ENCODE data around the gene GABARAP. TPM values are rescaled to one million over a fixed set of nuclear protein-coding genes. Genes with fewer than 3 reads are reported as not detected.
A peak's percentile ranks its signal among the peaks of the same experiment; 100 is the strongest.

Gene GABARAP
- total RNA-seq, 1 experiment from 2014 or later = 228 TPM

- peak; percentile 89; the same call in 1 of the 2 replicates for TF ChIP-seq ZNF532 (CRISPR knock-in tag; IDR thresholded peaks at IDR 0.05; ENCODE audit: borderline replicate concordance)
- TF ChIP-seq ELF4 (CRISPR knock-in tag; IDR thresholded peaks at IDR 0.05; ENCODE audit: low read depth) = peak; percentile 58; the same call in 1 of the 2 replicates
- peak; percentile 83 for TF ChIP-seq CREM (CRISPR knock-in tag; IDR thresholded peaks at IDR 0.05)
- peak; percentile 58; the same call in 1 of the 2 replicates for TF ChIP-seq E2F1 (CRISPR knock-in tag; IDR thresholded peaks at IDR 0.05)
- no peak for TF ChIP-seq ATF2 (CRISPR knock-in tag; IDR thresholded peaks at IDR 0.05; ENCODE audit: borderline replicate concordance, low read depth)
- peak; percentile 94 for TF ChIP-seq ERG (CRISPR knock-in tag; IDR thresholded peaks at IDR 0.05)
- no peak; the same call in 1 of the 2 replicates for TF ChIP-seq NFYB (CRISPR knock-in tag; conservative IDR thresholded peaks at IDR 0.05; ENCODE audit: low read depth)
- no peak for TF ChIP-seq ZNF317 (CRISPR knock-in tag; IDR thresholded peaks at IDR 0.05; ENCODE audit: borderline replicate concordance, low read depth)
- peak; percentile 51; the same call in 1 of the 2 replicates for TF ChIP-seq CBFB (CRISPR knock-in tag; IDR thresholded peaks at IDR 0.05; ENCODE audit: low read depth)
- TF ChIP-seq NR2C2 (CRISPR knock-in tag; IDR thresholded peaks at IDR 0.05) = no peak
- peak; percentile 90; the same call in 1 of the 2 replicates for TF ChIP-seq AFF4 (CRISPR knock-in tag; IDR thresholded peaks at IDR 0.05; ENCODE audit: borderline replicate concordance)
- no peak; the same call in 1 of the 2 replicates for TF ChIP-seq MLX (CRISPR knock-in tag; IDR thresholded peaks at IDR 0.05)
- peak; percentile 83; the same call in 1 of the 2 replicates for TF ChIP-seq IRF1 (CRISPR knock-in tag; IDR thresholded peaks at IDR 0.05)
- no peak for TF ChIP-seq SOX15 (CRISPR knock-in tag; IDR thresholded peaks at IDR 0.05)
- TF ChIP-seq ZNF396 (CRISPR knock-in tag; IDR thresholded peaks at IDR 0.05; ENCODE audit: borderline replicate concordance) = no peak
- TF ChIP-seq FOXP1 (CRISPR knock-in tag; IDR thresholded peaks at IDR 0.05; ENCODE audit: borderline replicate concordance) = peak; percentile 93
- no peak for TF ChIP-seq TCF7 (CRISPR knock-in tag; IDR thresholded peaks at IDR 0.05; ENCODE audit: low read depth)
- peak; percentile 84; the same call in 1 of the 2 replicates for TF ChIP-seq ZNF671 (CRISPR knock-in tag; IDR thresholded peaks at IDR 0.05)
- no peak for TF ChIP-seq GRHL2 (CRISPR knock-in tag; IDR thresholded peaks at IDR 0.05; ENCODE audit: insufficient replicate concordance, severe bottlenecking)
- TF ChIP-seq ZNF281 (CRISPR knock-in tag; IDR thresholded peaks at IDR 0.05) = peak; percentile 84; the same call in 1 of the 2 replicates
Observed at GRCh38 chr17:7234083-7234951, 7.9 kb downstream of the GABARAP start, which contains the start of gene DVL2 (continued).

All from WTC11 (cell line).